ENCODE data around the gene PNMA6E.

PNMA6E gene

DNA sequence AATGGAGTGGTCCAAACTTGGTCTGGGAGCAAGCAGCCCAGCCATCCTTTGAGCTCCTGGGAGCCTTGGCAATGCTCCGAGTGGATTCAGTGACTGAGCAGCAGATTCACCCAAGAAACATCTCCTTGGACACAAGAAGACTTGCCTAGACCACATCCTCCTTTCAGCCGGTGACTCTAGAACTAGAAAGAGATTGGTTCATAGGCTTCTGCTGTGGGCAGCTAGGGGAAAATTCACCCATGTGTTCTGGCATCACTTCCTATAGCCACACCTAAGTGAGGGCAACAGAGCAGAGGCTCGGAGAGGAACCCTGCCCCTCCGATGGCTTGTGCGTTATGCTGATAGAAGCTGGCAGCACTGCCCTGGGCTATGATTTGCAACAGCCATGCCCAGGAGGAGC lies 51.2 kb downstream of the PNMA6E start:
- no peak for DNase-seq (ENCODE audit: low read depth in 2 of 2)

DNA sequence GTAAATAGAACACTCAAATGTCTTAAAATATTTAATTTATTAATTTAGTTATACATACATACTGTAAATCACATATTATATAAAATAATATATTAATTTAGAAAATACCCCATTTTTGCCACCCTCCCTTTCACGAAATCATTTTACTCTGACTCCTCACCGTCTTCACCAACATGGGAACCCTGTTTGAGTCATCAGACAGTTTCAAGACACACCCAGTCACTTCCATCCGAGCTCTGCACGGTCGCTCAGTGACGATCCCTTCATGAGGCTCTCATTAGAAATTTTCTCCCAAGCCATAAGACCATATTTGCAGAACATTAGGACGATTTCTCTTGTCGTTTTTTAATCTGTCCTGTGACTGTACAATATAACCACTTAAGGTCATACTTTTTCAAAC lies 52.7 kb downstream of the PNMA6E start:
- DNase-seq (ENCODE audit: low read depth in 2 of 2) = no peak

DNA sequence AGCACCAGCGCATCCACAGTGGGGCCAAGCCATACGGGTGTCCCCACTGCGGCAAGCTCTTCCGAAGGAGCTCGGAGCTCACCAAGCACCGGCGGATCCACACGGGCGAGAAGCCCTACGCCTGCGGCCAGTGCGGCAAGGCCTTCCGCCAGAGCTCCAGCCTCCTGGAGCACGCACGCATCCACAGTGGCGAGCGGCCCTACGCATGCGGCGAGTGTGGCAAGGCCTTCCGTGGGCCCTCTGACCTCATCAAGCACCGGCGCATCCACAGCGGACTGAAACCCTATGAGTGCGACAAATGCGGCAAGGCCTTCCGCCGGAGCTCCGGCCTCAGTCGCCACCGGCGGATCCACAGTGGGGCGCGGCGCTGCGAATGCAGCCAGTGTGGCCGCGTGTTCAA lies 53.6 kb downstream of the PNMA6E start:
- DNase-seq (ENCODE audit: low read depth in 2 of 2) = no peak

All from stimulated activated CD8-positive, alpha-beta memory T cell treated with anti-CD3 and anti-CD28 coated beads, Interleukin-15, amount 100 ng/mL, for 48 hours (primary cell).